Right cardiac atrium (tissue), 5 donors: Measurements from ENCODE around the gene MAML3. TPM values are rescaled to one million over a fixed set of nuclear protein-coding genes. Genes with fewer than 3 reads are reported as not detected.

Source experiments
- ATAC-seq, 2 donors: fragments of 200-7000 bp; cut with Tn5 transposase; one replicate each; pipeline versions ENCODE4 v1.8.0 to v1.9.1; 2020; ENCODE audit warnings: moderate library complexity in 2 of 2, mild to moderate bottlenecking in 1 of 2
- DNase-seq, 3 donors: peaks; one replicate each; pipeline ENCODE4 v3.0.0-alpha.2; 2020
- H3K27ac ChIP-seq: one replicate; pipeline ENCODE4 v1.5.1; 2013; ENCODE audit warnings: mild to moderate bottlenecking, low read length, control low read depth, moderate library complexity
- H3K27me3 ChIP-seq: one replicate; pipeline ENCODE4 v1.6.1; 2013; ENCODE audit not compliant: control insufficient read depth, insufficient read depth
- H3K4me1 ChIP-seq: one replicate; pipeline ENCODE4 v1.6.1; 2013; ENCODE audit warnings: low read length; ENCODE audit not compliant: control insufficient read depth, insufficient read depth
- H3K4me3 ChIP-seq: one replicate; pipeline ENCODE4 v1.5.1; 2013; ENCODE audit warnings: low read length, control low read depth
- H3K9me3 ChIP-seq: one replicate; pipeline ENCODE4 v1.6.1; 2013; ENCODE audit warnings: low read length; ENCODE audit not compliant: control insufficient read depth
- WGBS: extraction: QIAGEN DNeasy Blood & Tissue Kit; methylation state at CpG from one replicate; pipeline ENCODE4 v1.1.7; 2013; 5-methylcytosine and 5-hydroxymethylcytosine counted together
- intact Hi-C, 4 donors: fragments of 100-400 bp; cut with DNase I; formaldehyde crosslinking; loops; one replicate each; pipeline versions ENCODE4 v1.11.0 to v1.14.0; 2022 to 2023
- polyA plus RNA-seq: library from polyadenylated mRNA; stranded (reverse); fragments of 200-250 nt; gene quantifications from one replicate; pipeline ENCODE4 v1.2.3, GENCODE V29; 2013
- total RNA-seq, 4 donors: library from RNA; stranded (reverse); fragmentation: NEBNext Ultra II Directional; extraction: Animal tissue kit (Norgen Biotek cat#: 25700); gene quantifications; one replicate each; pipeline ENCODE4 v1.2.1, GENCODE V29; 2021
- donor health status: healthy with polysubstance abuse.
- donor health status: DM: no; HTN: yes; CAD: no.
- donor health status: DM: no; HTN: no; CAD: no.
- donor health status: DM: no; HTN: yes; CAD: no; lungs with severe emphysema.
- donor health status: DM: yes; HTN: yes; CAD: no.

The MAML3 gene
- total and polyA plus RNA-seq, 5 donors: 1.6 to 4.2 (median 3.2) TPM

DNA sequence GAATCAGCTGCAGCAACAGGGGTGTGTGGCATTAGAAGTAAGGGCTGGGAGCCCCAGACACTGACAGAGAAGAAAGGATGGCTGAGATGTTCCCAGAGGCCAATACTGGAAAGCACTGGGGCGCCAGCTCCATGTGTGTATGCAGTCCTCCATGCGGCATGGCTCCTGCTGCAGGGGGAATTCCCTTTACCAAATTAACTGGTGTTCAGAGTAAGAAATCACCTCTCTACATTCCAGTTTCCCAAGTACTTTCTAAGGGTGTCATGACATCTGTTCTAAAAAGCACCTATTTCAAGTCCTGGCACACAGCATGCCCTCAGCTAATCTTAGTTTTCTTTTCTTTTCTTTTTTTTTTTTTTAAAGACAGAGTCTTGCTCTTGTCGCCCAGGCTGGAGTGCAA lies 98.0 kb downstream of the MAML3 start:
- H3K4me1 ChIP-seq: peaks cover 2% of the 10 kb centered on the region
- H3K27me3 ChIP-seq: no peaks in the 10 kb centered on the region
- no peak overlapping the region for H3K27ac ChIP-seq
- 95% methylated on average over 3 of the region's 3 CpGs for WGBS
- no peaks in the 10 kb centered on the region for H3K9me3 ChIP-seq
- H3K4me3 ChIP-seq: no peak overlapping the region
- DNase-seq: no peak
- intact Hi-C loops: loop anchor here in 2 of 4 donors (10.0 kb wide), 2 partner anchors 89 to 99 kb away; partner anchors contain the start of gene MAML3 (in 1 of the 2)
- no peak for ATAC-seq

DNA sequence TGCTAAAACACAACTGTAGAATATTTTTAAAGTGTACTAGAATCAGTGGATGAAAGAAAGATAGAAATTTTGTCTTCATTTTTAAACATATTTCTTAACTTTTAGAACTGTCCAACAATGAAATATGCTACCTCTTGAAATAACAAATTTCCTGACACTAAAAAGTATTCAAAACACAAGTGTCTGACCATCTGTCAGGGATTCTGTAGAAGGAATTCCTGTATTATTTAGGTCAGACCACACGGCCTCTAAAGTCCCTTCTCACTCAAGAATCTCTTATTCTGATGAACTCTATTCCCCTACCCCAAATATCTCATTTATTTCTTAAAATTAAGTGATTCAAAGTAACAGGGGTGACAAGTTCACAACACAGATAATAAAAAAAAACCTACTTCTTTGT lies 99.1 kb downstream of the MAML3 start:
- H3K9me3 ChIP-seq: no peaks in the 10 kb centered on the region
- no peak overlapping the region for H3K27ac ChIP-seq
- WGBS: 78% methylated on average over 1 of the region's 1 CpG
- no peak overlapping the region for H3K4me3 ChIP-seq
- peaks cover 4% of the 10 kb centered on the region for H3K4me1 ChIP-seq
- no peaks in the 10 kb centered on the region for H3K27me3 ChIP-seq
- no peak for DNase-seq
- intact Hi-C loops: loop anchor here in 2 of 4 donors (5.0 to 10.0 kb wide), 3 partner anchors 90 to 197 kb away; partner anchors contain the start of gene MAML3 (in 1 of the 2)
- ATAC-seq: no peak

DNA sequence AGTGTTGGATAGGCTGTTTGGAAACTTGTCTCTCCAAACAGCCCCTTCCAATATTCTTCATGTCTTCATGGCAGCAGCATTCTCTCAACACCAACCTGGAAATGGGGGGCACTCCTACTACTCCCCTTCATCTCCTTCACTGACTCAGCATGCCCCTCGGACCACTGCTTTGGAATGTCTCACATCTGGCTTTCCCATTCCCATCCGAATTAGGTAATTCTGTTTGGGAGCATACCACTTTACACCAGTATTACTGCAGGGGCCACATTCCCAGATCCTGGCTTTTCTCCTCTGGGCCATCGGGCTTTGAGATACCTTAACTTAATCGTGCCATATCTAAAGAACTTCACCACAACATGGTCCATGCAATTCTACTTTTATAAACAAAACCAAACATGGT lies 100.8 kb downstream of the MAML3 start:
- intact Hi-C loops: loop anchor here in 2 of 4 donors (5.0 to 10.0 kb wide), 3 partner anchors 92 to 199 kb away; partner anchors contain the start of gene MAML3 (in 1 of the 2)
- no peak for DNase-seq
- H3K9me3 ChIP-seq: no peaks in the 10 kb centered on the region
- no peak for ATAC-seq
- H3K27me3 ChIP-seq: no peaks in the 10 kb centered on the region
- peaks cover 5% of the 10 kb centered on the region for H3K4me1 ChIP-seq
- no peak overlapping the region for H3K27ac ChIP-seq
- no peak overlapping the region for H3K4me3 ChIP-seq
- 95% methylated on average over 4 of the region's 4 CpGs for WGBS

DNA sequence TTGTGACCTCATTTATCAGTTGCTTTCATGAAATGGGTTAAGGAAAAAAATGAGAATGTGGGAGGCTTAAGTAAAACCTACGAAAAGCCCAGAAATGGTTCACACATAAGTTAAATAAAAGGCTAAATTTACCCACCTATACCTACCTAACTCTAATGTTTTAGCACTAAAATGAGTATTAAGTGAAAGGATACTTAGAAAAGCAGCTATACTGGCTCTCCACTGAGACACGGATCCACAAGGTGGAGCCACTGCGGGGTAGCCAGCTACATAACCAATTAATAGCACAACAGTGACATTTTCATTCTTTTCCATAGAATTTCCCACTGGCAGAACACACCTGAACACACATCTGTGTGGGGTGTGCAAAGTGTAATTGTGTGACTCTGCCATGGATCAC lies 101.9 kb downstream of the MAML3 start:
- ATAC-seq: peak in 1 of 2 donors; percentile 10
- DNase-seq: peak; percentile 52 to 82 (median 68)

DNA sequence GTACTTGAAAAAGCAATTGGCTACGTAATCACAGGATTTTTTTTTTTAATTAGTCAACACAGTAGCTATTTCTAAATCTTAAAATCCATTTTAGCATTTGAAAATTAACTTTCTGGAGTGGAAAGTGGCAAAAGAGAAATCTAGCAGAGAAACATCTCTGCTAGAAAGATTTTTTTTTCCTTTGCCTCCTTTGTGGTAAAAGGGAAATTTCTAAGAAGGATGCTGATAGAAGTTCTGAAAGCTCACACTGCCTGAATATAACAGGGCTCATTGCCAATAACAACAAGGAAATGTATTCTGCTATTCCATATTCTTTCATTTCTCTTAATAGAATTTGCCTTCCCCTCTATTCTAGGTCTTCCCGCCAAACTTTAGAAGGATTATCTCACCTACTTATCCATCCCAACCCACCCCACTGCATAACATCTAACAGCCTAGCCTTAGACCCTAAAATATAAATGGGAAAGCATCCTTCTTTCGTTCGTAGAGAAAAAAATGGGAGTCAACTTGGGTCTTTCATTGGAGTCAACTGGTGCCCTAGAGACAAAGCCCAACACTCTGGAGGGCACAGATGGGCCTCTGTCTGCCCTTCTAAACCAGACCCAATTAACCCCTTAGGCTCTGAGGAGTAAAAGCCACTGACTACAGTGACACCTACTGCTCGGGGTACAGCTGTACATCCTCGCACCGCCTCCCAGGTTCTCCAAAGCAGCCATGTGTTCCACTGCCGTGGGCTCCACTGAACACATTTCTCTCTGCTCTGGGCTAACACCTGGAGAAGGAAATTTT lies 103.9 kb downstream of the MAML3 start:
- ATAC-seq: peak; percentile 30 to 54
- Histone ChIP-seq H3K9me3 (no peaks in the 10 kb centered on the region), H3K27ac (no peak overlapping the region), H3K4me3 (peak overlapping the region; percentile 31), H3K27me3 (no peaks in the 10 kb centered on the region), H3K4me1 (peaks cover 5% of the 10 kb centered on the region)
- intact Hi-C loops: loop anchor here in 3 of 4 donors (5.0 to 10.0 kb wide), 4 partner anchors 95 to 315 kb away; partner anchors contain the start of gene MAML3 (in 1 of the 3)
- no peak for DNase-seq
- 56% methylated on average over 8 of the region's 8 CpGs for WGBS

More for the DNA sequence above, 101.9 kb downstream of the MAML3 start:
- no peaks in the 10 kb centered on the region for H3K9me3 ChIP-seq
- intact Hi-C loops: loop anchor here in 2 of 4 donors (5.0 to 10.0 kb wide), 3 partner anchors 93 to 200 kb away; partner anchors contain the start of gene MAML3 (in 1 of the 2)
- WGBS: 59% methylated on average over 3 of the region's 3 CpGs
- peaks cover 5% of the 10 kb centered on the region for H3K4me1 ChIP-seq
- no peak overlapping the region for H3K27ac ChIP-seq
- H3K4me3 ChIP-seq: no peak overlapping the region
- H3K27me3 ChIP-seq: no peaks in the 10 kb centered on the region

DNA sequence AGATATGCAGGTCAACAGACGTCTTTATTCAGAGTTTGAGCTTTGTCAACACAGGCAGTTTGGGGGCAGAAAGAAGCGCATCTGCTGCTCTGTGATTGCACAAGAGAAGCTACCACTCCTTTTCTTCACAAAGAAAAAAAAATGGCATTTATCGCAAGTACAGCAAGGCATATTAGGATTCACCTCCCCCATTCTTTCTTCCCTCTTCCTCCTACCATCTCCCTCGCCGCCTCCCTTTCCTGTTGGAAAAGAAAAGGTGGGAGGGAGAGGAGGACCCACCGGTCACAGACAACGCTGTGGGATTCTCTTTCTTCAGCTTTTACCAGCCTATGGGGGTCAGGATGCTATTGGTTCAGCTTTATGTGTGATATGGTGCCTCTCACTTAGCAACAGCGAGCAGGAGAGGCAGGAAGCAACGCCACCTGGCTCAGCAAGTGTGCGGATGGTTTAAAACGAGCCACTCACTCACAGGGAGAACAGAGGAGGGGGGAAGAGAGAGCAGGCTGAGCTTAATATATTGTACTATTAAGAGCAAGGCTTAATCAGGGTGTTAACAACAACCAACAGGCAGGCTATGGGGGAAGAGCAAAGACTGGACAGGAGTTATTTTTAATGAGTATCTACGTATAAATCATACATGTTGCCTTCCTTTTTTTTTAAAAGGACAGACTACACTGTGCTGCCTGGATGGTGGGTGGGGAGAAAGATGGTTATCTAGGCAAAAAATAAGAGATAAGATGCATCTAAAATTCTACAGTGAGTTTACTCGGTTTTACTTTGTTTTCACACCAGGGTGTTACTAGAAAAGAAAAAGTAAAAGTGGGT lies 104.7 kb downstream of the MAML3 start:
- Histone ChIP-seq H3K4me3 (peak overlapping the region; percentile 31), H3K4me1 (peaks cover 5% of the 10 kb centered on the region), H3K27me3 (no peaks in the 10 kb centered on the region), H3K27ac (peak overlapping the region; percentile 42), H3K9me3 (no peaks in the 10 kb centered on the region)
- DNase-seq: peak in 2 of 3 donors; percentile 27 to 52
- intact Hi-C loops: loop anchor here in 1 of 4 donors (10.0 kb wide), 1 partner anchor 314 kb away; no protein-coding TSS in a partner anchor
- peak; percentile 72 to 81 for ATAC-seq
- 10% methylated on average over 13 of the region's 13 CpGs for WGBS

DNA sequence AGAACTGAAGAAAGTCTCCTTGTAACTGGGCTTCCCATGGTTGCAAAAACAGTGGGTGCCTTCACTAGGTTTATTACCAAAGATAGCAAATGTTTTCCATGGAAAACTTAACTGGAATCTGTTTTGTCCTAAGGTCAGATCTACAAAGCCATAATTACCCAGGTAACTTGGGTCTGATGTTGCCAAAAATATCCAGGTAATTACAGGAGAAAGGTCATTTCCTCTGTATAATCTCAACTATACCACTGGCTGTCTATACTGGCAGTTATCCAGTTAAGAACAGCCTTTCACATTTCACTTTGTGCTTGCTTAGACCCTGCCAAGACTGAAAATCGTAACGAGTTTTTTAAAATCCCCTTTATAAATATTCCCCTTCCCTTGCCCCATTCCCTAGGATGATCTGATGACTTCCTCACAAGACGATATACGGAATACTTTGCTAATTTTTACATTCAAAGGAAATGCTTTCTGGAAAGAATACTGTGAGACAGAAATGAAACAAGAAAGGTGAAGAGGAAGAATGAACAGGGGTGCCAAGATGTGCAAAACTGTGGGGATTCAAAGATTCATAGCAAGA lies 105.5 kb downstream of the MAML3 start:
- H3K4me3 ChIP-seq: peak overlapping the region; percentile 31
- peaks cover 5% of the 10 kb centered on the region for H3K4me1 ChIP-seq
- H3K27me3 ChIP-seq: no peaks in the 10 kb centered on the region
- ATAC-seq (no peak), DNase-seq (no peak)
- no peaks in the 10 kb centered on the region for H3K9me3 ChIP-seq
- intact Hi-C loops: loop anchor here in 1 of 4 donors (10.0 kb wide), 1 partner anchor 314 kb away; no protein-coding TSS in a partner anchor
- 25% methylated on average over 4 of the region's 4 CpGs for WGBS
- H3K27ac ChIP-seq: no peak overlapping the region

DNA sequence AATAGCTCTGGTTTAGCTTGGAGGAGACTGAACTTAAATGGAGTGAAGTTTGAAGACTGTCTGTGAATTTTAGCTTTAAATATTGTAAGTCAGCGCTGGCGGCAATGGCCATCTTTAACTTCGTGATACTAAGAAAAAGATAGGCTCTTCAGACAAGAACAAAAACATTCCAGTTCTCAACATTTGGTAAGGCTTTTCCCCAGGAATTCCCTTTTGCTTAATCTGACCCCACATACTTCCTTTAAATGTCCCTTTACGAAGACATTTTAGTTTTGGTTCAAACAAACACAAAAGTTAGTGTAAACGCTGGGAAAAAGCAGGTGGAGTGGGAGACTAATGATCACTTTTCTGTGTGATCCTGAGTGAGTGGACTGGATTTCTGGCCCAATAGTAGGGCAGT lies 106.2 kb downstream of the MAML3 start:
- Histone ChIP-seq H3K27ac (no peak overlapping the region), H3K9me3 (no peaks in the 10 kb centered on the region), H3K27me3 (no peaks in the 10 kb centered on the region), H3K4me1 (peaks cover 5% of the 10 kb centered on the region), H3K4me3 (no peak overlapping the region)
- DNase-seq (no peak), ATAC-seq (no peak)
- intact Hi-C loops: loop anchor here in 1 of 4 donors (10.0 kb wide), 1 partner anchor 313 kb away; no protein-coding TSS in a partner anchor
- WGBS: 49% methylated on average over 5 of the region's 5 CpGs

DNA sequence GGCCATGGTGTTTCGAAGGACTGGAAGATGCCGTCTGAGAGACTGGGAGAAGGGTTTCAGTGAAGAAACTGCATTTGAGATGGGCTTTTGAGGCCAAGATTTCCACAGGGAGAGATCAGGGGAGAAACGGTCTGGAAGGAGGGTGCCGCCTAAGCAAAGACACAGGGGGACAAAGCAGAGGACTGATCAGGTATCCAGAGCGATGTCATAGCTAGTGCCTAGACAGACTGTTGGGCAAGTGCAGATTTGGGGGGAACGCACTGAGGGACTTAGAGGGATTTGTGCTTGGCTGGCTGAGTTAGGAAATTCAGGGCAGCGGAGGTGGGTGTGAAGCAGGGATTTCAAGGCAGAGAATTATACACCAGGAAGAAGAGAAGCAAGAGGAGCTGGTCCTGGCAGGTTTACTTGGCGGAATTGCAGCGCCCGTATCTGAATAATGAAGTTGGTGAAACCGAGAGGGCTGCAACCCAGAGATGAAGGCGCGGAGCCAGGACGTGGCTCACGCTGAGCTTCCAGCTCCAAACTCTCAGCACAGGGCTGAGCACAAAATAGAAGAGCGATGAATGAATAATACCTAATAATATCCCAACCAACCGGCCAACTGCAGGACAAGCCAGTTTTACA lies 106.9 kb downstream of the MAML3 start:
- DNase-seq (peak; percentile 70 to 90 (median 85)), ATAC-seq (peak; percentile 73 to 85)
- Histone ChIP-seq H3K27ac (no peak overlapping the region), H3K4me3 (no peak overlapping the region), H3K27me3 (no peaks in the 10 kb centered on the region), H3K9me3 (no peaks in the 10 kb centered on the region), H3K4me1 (peaks cover 5% of the 10 kb centered on the region)
- WGBS: 66% methylated on average over 17 of the region's 17 CpGs
- intact Hi-C loops: loop anchor here in 1 of 4 donors (10.0 kb wide), 1 partner anchor 312 kb away; no protein-coding TSS in a partner anchor

DNA sequence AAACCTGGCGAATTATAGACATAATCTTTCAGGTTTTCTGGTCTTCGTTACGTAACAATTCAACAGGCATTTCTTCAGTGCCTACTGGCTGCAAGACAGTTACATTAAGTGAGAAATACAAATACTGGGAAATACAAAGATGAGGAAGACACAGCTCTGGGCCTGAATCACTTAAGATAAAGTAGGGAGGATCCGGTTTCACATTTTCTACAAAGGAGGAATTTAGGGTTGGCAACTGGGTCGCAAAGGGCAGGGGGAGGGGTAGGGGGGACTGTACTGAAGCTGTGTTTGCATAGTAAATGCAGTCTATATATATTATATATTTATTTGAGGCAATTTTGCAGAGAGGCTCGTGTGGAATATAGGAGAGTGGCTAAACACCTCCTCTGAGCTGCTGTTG lies 107.4 kb downstream of the MAML3 start:
- no peaks in the 10 kb centered on the region for H3K27me3 ChIP-seq
- peaks cover 5% of the 10 kb centered on the region for H3K4me1 ChIP-seq
- H3K4me3 ChIP-seq: no peak overlapping the region
- ATAC-seq: no peak
- 71% methylated on average over 6 of the region's 6 CpGs for WGBS
- no peaks in the 10 kb centered on the region for H3K9me3 ChIP-seq
- intact Hi-C loops: loop anchor here in 1 of 4 donors (10.0 kb wide), 1 partner anchor 312 kb away; no protein-coding TSS in a partner anchor
- no peak overlapping the region for H3K27ac ChIP-seq
- DNase-seq: no peak
